ENCODE data around the gene IFI27L1.

DNA sequence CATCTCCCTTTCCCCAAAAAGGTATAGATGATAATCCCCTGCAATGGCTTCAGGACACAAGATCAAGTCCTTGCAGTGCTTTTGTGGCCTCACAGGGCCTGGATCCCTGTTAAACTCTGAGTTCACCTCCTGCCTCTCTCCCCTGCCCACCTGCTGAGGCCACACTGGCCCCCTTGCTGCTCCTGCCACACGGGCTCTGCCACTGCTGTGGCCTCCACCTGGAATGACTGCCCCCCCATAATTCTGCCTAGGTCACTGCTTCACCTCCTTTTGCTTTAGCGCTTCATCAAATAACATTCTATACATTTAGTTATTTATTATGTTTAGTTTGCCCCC lies 28.8 kb downstream of the IFI27L1 start:
- TF ChIP-seq, protein P1, sequence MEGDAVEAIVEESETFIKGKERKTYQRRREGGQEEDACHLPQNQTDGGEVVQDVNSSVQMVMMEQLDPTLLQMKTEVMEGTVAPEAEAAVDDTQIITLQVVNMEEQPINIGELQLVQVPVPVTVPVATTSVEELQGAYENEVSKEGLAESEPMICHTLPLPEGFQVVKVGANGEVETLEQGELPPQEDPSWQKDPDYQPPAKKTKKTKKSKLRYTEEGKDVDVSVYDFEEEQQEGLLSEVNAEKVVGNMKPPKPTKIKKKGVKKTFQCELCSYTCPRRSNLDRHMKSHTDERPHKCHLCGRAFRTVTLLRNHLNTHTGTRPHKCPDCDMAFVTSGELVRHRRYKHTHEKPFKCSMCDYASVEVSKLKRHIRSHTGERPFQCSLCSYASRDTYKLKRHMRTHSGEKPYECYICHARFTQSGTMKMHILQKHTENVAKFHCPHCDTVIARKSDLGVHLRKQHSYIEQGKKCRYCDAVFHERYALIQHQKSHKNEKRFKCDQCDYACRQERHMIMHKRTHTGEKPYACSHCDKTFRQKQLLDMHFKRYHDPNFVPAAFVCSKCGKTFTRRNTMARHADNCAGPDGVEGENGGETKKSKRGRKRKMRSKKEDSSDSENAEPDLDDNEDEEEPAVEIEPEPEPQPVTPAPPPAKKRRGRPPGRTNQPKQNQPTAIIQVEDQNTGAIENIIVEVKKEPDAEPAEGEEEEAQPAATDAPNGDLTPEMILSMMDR (IDR thresholded peaks at IDR 0.05): no peak
- TF ChIP-seq POLR2A (IDR thresholded peaks at IDR 0.05): no peak
